Ammon's horn (tissue), 1 donor: ENCODE results near the gene TEX2.

Source experiments
- DNase-seq: peaks from one replicate; pipeline ENCODE4 v3.0.0-alpha.2; 2016; ENCODE audit warnings: low spot score

TEX2 gene

DNA sequence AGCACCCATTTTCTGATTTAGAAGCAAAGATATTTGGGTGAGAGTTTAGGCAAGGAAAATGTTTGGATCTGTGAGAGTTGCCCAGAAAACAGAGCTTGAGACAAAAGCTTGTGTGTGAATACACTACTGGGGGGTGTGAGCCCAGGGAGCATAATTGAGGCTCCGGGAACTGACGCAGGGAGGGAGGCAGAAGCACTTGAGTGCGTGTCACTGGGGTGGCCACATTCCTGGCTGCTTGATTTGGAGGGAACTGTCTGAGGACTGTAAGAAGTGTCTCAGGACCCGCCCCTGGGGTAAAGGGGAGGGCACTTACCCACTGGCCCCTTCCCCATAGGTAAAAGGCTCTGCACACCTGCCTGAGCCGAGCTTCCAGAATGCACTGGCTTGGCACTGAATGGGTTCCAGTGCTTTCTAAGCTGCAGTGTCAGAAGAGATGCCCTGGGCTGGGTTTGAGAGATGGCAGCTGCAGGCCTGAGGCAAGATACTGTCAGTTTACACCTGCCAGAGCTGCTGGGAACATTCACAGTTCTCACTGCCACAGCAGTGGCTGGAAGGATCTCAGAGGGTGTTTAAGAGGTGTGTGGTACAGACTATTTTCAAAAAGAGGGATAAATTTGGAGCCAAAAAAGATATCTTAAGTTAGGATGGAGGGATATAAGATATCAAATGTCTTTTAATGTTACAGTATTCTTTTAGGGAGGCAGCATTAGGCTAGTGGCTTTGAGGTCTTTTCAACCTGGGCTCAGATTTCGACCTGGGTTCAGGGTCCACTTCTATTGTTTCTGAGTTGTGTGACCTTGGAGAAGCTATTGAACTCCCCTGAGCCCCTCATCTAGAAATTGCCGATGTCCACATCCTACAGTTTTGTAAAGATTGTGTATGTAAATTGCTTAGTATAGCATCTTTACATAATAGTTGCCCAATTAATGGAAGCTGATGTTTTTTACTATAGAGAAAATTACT, 6.9 kb upstream of the TEX2 start:
- peak; percentile 39 for DNase-seq

DNA sequence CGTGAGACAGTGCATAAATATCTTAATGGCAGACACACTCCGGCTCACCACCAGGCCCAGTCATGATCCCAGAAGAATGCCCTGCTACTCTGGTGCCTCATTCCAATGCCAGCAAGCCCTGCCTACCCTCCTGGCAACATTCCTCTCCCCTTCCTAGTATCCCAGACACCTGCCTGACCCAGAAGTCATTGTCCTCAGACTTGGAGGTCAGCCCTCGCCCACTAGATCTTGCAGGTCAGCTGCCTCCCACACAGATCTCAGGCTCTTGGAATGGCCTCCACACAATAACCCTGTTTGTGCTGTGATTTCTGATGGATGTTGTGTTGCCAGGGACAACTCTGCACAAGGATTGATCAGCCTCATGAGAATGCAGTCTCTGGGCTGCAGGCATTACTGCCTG, 1.8 kb upstream of the TEX2 start:
- no peak for DNase-seq

DNA sequence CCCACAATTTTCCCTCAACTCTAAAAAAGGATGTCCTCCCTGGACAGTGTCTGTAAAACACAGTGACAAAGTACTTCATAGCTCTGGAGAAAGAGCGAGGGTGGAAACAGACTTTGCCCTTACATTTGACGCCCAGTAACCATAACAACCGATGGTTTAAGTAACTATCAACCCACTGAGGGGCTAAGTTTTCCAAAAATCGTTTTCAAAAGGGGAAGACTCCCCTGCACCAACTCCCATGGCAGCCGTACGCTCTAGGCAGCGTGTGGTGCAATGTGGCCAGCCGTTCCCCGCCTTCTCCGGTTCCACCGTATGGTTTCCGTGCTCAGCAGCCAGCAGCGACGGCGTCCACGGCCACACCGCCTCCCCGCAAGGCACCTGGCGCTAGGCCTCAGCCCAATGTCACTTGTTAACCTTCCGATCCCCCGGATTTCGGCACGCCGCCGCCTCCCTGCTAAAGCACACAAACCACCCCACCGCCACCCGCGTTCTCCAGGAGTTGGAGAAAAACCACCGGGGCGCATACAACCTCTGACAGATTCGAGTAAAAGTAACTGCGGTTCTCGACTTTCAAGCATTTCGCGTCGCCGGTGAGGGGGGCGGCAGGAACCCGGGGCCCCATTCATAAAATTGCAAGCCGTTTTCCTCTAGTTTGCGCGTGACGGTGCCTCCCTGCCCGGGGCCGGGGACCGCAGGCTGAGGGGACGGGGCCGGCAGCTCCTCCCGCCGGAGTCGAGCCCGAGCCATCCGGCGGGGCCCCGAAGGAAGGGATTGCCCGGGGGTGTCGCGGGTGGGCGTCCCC, 661 bp downstream of the TEX2 start:
- peak; percentile 58 for DNase-seq

DNA sequence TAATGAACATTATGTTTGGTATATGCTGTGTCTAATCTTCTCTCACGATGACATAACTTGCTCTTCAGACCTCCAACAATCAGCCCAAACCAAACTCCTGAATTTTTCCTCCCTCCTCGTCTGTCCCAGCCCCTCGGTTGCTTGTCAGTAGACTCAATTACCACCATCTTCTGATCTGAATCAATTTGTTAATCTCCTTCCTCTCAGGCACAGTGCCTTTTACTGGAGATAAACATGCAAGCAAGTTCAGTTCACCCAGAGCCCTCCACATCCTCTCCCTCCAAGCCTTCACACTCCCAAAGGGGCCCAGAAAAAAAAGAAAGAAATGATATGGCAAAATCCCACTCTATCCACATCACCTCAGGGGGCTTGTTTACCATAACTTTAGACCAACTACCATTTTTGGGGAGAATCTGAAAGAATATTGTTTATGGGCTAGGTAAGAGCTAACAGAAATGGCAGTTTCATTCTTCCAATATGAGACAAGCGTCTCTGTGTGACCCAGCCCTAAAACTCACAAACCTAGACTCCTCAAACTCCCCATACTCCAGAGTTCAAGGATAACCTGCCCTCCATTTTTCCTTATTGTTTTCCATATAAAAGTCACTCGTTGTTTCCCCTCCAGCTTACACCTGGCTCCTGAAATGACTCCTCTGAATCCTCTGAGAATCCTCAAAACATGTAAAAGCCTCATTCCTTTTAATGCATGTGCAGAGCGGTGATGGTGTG, 1.5 kb downstream of the TEX2 start:
- no peak for DNase-seq

DNA sequence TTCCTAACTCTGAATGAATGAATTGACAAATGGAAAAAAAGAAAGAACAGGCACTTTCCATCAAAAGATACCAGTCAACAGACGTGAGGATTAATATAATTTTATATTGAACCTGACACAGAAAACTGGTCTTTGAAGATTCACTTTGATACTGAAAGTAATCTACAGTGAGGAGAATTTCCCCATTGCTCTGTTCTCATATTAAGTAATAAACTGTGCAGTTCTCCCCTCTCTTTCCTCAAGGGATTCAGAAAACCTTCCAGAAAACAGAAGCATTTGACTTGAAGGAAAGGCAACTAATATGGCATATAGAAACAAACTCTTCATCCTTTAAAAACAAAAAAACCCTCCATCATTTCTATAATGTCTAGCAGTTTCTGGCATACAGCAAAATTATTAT, 2.2 kb downstream of the TEX2 start:
- DNase-seq: no peak

DNA sequence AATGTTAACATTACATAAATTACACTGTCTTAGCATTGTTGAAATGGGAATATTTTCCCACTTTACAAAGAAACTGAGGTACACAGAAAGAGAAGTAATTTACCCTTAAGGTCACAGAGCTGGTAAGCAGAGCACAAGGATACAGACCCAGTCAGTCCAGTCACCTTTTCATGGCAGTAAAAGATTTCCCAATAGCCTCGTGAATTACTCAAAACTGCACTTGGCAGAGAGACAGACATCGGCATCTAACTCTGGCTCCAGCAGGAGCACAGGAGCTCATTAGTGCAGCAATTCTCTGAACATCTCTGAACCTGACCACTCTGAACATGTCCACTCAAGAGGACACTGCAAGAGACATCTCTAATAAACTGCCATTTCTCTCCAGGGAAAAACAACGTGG, 3.1 kb downstream of the TEX2 start:
- DNase-seq: no peak

DNA sequence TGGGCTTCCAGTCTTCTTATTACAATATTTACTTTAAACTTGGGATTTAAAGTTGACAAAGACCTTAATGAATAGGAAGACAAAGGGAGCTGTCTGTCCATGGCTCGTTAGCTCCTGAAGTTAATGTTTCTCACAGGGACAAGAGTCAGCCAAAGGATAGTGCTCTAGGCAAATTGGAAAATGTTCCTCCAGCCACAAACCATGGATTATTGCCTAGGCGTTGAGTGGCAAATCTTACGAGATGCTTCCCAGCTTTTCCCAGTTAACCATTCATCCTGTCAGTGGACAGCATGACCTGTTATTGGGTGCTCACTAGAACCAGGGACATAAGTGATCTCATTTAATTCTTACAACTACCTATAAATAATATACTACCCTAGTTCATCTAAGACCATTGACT, 3.6 kb downstream of the TEX2 start:
- no peak for DNase-seq

DNA sequence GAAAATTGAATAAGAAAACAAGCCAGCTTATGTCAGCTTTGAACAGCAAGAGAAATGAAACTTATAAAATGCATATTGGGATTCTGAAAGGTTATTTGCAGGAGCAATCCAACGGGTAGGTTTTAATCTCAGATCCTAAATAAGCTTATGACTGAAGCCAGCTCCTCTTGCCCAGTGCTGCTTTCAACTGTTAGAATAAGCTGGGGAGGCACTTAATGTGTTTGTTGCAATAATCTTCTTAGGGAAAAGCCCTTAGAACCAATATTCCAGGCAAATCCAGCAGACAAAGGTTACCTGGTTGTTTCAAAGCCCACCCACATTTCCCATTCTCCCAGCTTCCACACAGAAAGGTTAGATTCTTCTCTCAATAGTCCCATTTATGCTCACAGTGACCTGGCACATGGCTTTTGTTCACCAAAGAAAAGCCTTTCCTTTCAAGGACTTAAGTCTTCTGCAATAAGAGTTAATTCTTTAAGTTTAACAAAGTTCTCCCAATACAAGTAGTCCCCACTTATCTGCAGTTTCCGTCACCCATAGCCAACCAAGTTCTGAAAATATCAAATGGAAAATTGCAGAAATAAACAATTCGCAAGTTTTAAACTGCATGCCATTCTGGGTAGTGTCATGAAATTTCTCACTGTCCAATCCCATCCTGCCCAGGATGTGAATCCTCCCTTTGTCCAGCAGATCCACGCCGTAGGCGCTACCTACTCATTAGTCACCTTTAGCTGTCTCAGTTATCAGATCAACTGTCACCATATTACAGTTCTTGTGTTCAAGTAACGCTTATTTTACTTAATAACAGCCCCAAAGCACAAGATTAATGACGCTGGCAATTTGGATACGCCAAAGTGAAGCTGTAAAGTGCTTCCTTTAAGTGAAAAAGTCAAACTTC, 5.9 kb downstream of the TEX2 start:
- no peak for DNase-seq

DNA sequence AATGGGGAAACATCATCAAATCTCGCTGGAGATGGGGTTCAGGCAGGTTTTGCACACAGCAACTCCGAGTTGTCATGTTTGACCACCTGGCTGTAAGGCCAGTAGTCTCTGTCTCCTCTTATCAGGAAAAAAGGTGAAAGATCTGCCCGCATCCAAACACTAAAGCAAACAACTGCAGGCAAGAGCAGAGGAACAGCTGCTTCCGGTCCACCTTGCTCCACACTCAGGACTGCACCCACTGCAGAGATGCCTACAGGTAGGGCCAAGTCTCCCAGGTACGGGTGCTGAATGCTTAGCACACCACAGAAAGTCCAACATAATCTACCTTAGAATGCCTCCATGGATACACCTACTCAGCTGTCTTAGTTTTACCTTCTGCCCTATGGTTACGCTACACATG, 7.3 kb downstream of the TEX2 start:
- DNase-seq: no peak

DNA sequence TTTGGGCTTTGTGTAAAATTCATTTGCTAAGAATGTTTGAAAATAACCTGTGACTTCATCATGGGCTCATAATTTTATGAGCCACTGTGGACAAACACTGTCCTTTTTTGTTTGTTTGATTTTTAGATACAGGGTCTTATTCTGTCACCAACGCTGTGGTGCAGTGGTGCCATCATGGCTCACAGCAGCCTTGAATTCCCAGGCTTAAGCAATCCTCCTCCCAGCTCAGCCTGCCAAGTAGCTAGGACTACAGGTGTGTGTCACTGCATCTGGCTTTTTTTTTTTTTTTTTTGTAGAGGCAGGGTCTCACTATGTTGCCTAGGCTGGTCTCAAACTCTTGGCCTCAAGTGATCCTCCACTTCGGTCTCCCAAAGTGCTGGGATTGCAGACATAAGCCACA, 8.3 kb downstream of the TEX2 start:
- DNase-seq: no peak

DNA sequence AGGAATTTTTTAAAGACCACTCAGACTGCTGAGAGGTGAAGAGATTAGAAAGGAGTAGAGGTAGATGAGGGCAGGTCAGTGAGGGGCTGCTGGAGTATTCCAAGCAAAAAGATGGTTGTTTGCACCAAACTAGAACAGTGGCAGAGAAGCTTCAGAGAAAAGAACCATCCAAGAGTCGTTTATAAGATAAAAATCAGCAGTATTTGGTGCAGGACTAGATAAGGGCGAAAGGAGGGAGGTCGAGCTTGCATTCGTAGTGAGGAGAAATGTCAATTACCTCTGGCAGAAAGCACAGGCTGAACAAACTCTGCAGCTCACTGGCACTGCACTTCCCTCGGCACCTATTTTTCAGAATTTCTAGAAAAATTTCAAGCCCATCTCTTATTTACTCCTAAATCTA, 9.6 kb downstream of the TEX2 start:
- DNase-seq: no peak

DNA sequence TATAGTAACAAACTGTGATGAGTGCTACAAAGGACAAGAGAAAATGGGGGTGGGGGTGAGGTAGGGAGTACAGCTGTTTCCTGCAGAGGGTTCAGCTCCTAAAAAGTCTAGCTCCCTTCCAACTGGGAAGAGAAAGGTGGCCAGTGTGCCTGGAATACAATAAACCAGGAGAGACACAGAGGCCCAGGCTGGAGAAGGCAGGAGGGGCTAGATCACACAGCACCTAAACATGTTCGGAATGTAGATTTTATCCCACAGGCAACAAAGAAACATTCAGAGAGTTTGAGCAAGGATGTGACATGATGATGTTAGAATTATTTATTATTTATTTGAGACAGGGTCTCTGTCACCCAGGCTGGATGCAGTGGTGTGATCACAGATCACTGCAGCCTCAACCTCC, 10.2 kb downstream of the TEX2 start:
- DNase-seq: no peak

DNA sequence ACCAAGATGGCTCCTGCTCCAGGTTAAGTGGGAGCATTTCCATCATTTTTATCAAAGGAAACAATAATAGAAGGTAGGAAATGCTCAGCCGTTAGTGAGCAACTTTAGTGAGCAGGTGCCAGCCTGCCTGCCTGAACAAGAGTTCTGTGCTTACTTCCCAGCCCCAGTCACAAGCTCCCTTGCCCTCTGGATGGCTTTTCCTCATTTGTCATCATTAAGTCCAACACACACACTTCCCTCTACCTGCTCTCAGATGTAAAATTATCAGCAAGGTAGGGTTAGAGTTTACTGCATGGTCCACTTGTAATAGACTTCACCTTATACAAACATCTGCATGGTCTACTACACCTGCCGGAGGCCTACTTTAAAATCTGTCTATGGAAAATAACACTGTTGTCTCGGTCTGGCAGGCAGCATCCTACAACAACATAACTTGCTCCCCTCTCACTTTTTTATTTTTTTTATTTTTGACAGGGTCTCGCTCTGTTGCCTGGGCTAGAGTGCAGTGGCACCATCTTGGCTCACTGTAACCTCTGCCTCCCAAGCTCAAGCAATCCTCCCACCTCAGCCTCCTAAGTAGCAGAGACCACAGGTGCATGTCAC, 12.7 kb downstream of the TEX2 start:
- DNase-seq: no peak

DNA sequence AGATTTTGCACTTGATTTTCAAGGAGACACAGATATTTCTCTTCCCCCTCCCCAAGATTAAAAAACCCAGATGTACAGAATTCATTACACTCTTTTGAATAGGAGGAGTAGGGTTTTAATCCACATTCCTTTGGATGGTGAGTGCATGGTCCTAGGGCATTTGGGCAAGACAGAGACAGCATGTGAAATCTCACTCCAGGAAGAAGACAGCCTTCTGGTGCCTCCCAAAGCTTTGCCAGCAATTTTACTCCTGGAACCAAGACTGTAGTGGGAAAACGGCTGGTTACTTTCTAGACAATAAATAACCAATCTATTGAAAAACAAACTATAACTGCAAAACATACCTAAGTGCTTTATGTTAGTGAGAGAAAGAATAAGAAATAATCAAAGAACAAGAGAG, 15.2 kb downstream of the TEX2 start:
- DNase-seq: no peak

DNA sequence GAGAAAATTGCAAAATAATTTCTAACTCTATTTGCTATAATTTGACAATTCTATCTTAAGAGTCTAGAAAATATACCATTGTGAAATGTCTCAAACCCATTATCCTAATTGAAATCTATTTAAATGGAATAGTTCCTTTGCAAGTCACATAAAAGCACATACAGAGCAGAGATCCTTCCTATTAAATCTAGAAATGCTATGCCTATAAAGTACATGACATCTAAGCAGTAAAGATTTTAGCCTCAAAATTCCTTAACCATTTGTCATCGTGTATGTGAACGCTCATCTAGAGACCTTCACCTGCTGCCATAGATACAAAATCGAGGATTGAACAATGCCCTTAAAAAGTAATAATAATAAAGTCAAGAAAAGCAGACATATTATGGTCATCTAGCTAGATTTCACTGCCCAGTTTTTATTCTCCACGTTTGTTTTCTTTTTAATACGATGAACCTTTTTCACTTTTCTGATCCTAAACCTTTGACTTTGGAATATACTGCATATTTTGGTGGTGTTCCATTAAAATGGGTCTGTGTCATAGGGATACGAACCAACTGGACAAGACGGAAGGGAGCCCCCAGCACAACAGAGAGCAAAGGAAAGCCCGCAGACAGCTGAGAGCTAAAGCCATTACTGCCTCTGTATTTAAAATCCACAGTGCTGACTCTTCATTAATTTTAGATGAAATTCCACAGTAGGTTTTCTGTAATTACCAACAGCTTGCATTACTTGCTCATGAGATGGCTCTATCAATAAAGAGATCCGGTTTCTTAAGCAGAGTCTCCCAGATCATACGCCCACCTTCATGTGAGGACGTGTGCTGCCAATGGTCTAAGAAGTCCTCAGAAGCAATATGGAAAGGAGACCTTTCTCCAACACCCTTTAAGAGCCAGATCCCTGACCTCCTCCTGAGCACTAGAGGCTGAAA, 17.6 kb downstream of the TEX2 start:
- DNase-seq: no peak

DNA sequence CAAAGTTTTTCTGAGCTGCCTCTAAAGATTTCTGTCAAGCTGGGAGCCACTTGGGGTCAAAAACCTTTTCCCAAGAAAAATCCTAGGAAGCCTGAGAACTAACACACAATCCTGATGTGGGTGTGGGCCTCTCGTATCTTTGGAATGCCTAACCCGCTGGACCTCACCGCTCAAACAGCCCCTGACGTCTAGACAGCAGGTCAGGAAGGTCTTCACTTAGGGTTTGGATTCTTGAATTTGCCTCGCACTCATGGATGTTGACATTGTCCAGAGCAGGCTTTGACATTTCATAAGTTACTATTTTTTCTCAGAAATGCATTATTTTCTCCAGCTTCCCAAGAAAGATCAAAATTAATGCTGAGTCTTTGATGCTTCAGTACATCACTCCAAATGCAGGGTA, 18.9 kb downstream of the TEX2 start:
- DNase-seq: no peak

DNA sequence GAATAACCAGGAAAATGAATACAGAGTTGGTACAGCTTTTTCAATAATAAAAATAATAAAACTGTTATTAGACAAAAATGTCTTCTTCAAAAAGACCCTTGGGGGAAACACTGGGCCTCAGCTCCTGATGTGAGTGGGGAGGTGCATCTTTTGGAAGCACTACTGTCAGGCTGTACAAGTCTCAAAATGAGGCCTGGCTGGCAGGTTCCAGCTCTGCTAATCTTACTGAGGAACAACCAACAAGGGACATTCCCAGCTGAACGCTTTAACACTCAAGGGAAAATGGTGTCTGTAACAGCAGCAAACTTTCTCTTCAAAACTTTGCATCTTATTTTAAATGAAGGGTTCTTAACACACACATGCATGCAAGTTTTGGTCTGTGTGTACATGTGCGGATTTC, 19.7 kb downstream of the TEX2 start:
- no peak for DNase-seq

DNA sequence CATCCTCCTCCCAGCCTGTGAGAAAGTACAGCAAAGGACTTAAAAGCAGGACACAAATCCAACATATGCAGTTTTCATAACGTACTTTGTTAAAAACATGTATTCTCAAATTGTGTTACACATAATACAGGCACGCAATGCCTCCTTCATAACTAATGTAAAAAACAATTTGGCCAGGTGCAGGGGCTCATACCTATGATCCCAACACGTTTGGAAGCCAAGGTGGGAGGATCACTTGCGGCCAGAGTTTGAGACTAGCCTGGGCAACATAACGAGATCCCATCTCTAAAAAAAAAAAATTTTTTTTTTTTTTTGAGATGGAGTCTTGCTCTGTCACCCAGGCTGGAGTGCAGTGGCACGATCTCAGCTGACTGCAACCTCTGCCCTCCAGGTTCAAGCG, 20.4 kb downstream of the TEX2 start:
- DNase-seq: no peak

DNA sequence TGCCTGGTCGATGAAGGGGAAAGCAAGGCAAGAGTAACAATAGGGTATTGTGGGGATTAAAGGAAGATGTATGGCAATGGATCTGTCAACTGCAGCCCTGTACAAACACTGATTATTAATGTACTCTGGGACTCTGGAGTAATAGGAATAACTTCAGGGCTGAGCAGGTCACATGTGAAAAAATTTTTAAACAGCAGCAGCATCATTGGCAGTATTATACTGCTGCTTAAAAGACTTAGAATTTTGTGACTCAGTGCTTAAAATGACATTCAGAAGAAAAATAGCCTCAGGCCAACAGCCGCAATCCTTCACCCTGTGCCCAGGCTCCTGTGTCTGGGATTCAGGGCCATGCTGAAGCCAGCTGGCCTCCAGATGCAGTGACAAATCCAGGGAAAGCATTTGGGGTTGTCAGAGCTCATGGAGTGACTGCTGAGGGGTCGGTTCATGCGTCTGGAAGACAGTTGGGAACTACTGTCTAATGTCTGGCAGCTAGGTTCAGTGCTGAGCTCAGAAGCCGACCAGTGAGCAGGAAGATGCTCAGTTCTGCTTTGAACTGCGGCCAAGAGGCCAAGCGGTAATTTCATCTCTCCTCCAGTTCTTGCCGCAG, 22.2 kb downstream of the TEX2 start:
- DNase-seq: peak; percentile 60
